ENCODE measurements around the gene LIN52. TPM values are rescaled to one million over a fixed set of nuclear protein-coding genes. Genes with fewer than 3 reads are reported as not detected.

The LIN52 gene
- total RNA-seq, 1 experiment from 2014 or later: 10.6 TPM

GRCh38 chr14:74242021-74242779 lies 157.4 kb downstream of the LIN52 start:
- H3K27me3 Mint-ChIP-seq (ENCODE audit: low read depth): peaks cover 90% of the 10 kb centered on the region
- H3K4me3 Mint-ChIP-seq: peak overlapping the region; percentile 66
- no peaks in the 10 kb centered on the region for H3K9me3 Mint-ChIP-seq
- H3K36me3 Mint-ChIP-seq: no peaks in the 10 kb centered on the region
- no peak overlapping the region for H3K27ac Mint-ChIP-seq
- ATAC-seq (no peak), DNase-seq (ENCODE audit: low spot score) (peak; percentile 32)
- H3K4me1 Mint-ChIP-seq: peaks cover 48% of the 10 kb centered on the region
- ChIA-PET POLR2A (no interaction called here), CTCF (interaction anchor here (1.0 to 11.1 kb wide), 3 partner anchors 9 to 266 kb away, joined by 3 to 89 read pairs (median 12); no protein-coding TSS in a partner anchor)
- TF ChIP-seq NFE2L1 (CRISPR knock-in tag; IDR thresholded peaks at IDR 0.05) (no peak), GRHL2 (CRISPR knock-in tag; IDR thresholded peaks at IDR 0.05; ENCODE audit: insufficient replicate concordance, severe bottlenecking) (no peak)
- TF ChIP-seq, protein P1, sequence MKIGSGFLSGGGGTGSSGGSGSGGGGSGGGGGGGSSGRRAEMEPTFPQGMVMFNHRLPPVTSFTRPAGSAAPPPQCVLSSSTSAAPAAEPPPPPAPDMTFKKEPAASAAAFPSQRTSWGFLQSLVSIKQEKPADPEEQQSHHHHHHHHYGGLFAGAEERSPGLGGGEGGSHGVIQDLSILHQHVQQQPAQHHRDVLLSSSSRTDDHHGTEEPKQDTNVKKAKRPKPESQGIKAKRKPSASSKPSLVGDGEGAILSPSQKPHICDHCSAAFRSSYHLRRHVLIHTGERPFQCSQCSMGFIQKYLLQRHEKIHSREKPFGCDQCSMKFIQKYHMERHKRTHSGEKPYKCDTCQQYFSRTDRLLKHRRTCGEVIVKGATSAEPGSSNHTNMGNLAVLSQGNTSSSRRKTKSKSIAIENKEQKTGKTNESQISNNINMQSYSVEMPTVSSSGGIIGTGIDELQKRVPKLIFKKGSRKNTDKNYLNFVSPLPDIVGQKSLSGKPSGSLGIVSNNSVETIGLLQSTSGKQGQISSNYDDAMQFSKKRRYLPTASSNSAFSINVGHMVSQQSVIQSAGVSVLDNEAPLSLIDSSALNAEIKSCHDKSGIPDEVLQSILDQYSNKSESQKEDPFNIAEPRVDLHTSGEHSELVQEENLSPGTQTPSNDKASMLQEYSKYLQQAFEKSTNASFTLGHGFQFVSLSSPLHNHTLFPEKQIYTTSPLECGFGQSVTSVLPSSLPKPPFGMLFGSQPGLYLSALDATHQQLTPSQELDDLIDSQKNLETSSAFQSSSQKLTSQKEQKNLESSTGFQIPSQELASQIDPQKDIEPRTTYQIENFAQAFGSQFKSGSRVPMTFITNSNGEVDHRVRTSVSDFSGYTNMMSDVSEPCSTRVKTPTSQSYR (CRISPR knock-in tag; IDR thresholded peaks at IDR 0.05): no peak

GRCh38 chr14:74242780-74243042 lies 158.0 kb downstream of the LIN52 start:
- ATAC-seq (no peak), DNase-seq (ENCODE audit: low spot score) (no peak)
- ChIA-PET POLR2A (no interaction called here), CTCF (interaction anchor here (1.0 to 11.1 kb wide), 3 partner anchors 9 to 266 kb away, joined by 3 to 89 read pairs (median 12); no protein-coding TSS in a partner anchor)
- Mint-ChIP-seq H3K27ac (no peak overlapping the region), H3K36me3 (no peaks in the 10 kb centered on the region), H3K4me3 (peak overlapping the region; percentile 66), H3K27me3 (ENCODE audit: low read depth) (peaks cover 85% of the 10 kb centered on the region), H3K9me3 (no peaks in the 10 kb centered on the region), H3K4me1 (peaks cover 50% of the 10 kb centered on the region)
- TF ChIP-seq NR1H2 (CRISPR knock-in tag; IDR thresholded peaks at IDR 0.05) (no peak), ZNF671 (CRISPR knock-in tag; IDR thresholded peaks at IDR 0.05) (no peak), JAZF1 (CRISPR knock-in tag; IDR thresholded peaks at IDR 0.05) (no peak), ELF4 (CRISPR knock-in tag; IDR thresholded peaks at IDR 0.05; ENCODE audit: low read depth) (no peak), KAT7 (CRISPR knock-in tag; IDR thresholded peaks at IDR 0.05; ENCODE audit: borderline replicate concordance) (no peak)
- TF ChIP-seq, protein P2, sequence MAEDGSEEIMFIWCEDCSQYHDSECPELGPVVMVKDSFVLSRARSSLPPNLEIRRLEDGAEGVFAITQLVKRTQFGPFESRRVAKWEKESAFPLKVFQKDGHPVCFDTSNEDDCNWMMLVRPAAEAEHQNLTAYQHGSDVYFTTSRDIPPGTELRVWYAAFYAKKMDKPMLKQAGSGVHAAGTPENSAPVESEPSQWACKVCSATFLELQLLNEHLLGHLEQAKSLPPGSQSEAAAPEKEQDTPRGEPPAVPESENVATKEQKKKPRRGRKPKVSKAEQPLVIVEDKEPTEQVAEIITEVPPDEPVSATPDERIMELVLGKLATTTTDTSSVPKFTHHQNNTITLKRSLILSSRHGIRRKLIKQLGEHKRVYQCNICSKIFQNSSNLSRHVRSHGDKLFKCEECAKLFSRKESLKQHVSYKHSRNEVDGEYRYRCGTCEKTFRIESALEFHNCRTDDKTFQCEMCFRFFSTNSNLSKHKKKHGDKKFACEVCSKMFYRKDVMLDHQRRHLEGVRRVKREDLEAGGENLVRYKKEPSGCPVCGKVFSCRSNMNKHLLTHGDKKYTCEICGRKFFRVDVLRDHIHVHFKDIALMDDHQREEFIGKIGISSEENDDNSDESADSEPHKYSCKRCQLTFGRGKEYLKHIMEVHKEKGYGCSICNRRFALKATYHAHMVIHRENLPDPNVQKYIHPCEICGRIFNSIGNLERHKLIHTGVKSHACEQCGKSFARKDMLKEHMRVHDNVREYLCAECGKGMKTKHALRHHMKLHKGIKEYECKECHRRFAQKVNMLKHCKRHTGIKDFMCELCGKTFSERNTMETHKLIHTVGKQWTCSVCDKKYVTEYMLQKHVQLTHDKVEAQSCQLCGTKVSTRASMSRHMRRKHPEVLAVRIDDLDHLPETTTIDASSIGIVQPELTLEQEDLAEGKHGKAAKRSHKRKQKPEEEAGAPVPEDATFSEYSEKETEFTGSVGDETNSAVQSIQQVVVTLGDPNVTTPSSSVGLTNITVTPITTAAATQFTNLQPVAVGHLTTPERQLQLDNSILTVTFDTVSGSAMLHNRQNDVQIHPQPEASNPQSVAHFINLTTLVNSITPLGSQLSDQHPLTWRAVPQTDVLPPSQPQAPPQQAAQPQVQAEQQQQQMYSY (CRISPR knock-in tag; IDR thresholded peaks at IDR 0.05): peak; percentile 20; the same call in 1 of the 2 replicates

DNA sequence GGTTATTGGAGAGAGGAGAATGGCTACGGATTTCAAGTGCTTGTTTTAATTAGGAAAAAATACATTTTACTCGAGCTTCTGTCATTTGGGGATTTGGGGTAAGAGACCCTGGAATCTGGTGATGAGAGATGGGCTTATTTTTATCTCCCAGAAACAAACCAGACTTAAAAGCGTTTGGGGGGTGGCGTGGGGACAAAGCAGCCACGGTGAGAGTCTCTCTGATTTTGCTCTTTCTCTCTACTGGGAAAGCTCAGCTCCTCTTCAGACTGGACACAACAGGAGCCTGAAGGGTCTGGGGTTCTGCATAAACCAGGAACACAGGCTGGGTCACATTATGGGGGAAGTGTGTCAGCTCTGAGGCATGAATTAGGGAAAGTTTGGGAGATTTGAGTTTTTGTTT lies 158.3 kb downstream of the LIN52 start:
- no peak for ATAC-seq
- no peak for TF ChIP-seq ARID4B (CRISPR knock-in tag; IDR thresholded peaks at IDR 0.05; ENCODE audit: borderline replicate concordance)
- no peak for TF ChIP-seq ERG (CRISPR knock-in tag; IDR thresholded peaks at IDR 0.05)
- TF ChIP-seq SMAD3 (CRISPR knock-in tag; IDR thresholded peaks at IDR 0.05; ENCODE audit: borderline replicate concordance): no peak
- TF ChIP-seq, protein P3, sequence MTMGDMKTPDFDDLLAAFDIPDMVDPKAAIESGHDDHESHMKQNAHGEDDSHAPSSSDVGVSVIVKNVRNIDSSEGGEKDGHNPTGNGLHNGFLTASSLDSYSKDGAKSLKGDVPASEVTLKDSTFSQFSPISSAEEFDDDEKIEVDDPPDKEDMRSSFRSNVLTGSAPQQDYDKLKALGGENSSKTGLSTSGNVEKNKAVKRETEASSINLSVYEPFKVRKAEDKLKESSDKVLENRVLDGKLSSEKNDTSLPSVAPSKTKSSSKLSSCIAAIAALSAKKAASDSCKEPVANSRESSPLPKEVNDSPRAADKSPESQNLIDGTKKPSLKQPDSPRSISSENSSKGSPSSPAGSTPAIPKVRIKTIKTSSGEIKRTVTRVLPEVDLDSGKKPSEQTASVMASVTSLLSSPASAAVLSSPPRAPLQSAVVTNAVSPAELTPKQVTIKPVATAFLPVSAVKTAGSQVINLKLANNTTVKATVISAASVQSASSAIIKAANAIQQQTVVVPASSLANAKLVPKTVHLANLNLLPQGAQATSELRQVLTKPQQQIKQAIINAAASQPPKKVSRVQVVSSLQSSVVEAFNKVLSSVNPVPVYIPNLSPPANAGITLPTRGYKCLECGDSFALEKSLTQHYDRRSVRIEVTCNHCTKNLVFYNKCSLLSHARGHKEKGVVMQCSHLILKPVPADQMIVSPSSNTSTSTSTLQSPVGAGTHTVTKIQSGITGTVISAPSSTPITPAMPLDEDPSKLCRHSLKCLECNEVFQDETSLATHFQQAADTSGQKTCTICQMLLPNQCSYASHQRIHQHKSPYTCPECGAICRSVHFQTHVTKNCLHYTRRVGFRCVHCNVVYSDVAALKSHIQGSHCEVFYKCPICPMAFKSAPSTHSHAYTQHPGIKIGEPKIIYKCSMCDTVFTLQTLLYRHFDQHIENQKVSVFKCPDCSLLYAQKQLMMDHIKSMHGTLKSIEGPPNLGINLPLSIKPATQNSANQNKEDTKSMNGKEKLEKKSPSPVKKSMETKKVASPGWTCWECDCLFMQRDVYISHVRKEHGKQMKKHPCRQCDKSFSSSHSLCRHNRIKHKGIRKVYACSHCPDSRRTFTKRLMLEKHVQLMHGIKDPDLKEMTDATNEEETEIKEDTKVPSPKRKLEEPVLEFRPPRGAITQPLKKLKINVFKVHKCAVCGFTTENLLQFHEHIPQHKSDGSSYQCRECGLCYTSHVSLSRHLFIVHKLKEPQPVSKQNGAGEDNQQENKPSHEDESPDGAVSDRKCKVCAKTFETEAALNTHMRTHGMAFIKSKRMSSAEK (CRISPR knock-in tag; IDR thresholded peaks at IDR 0.05; ENCODE audit: borderline replicate concordance): no peak
- no peak for TF ChIP-seq ESRRA (CRISPR knock-in tag; IDR thresholded peaks at IDR 0.05; ENCODE audit: borderline replicate concordance)

More for the DNA sequence above, 158.3 kb downstream of the LIN52 start:
- ChIA-PET POLR2A (no interaction called here), CTCF (interaction anchor here (2.6 to 11.1 kb wide), 2 partner anchors 9 to 15 kb away, joined by 12 to 89 read pairs; no protein-coding TSS in a partner anchor)
- Mint-ChIP-seq H3K4me1 (peaks cover 53% of the 10 kb centered on the region), H3K4me3 (peak overlapping the region; percentile 18; the same call in 1 of the 2 replicates), H3K36me3 (no peaks in the 10 kb centered on the region), H3K27ac (no peak overlapping the region), H3K27me3 (ENCODE audit: low read depth) (peaks cover 81% of the 10 kb centered on the region), H3K9me3 (no peaks in the 10 kb centered on the region)
- DNase-seq (ENCODE audit: low spot score): no peak
